HepG2 (cell line): ENCODE results near the gene ETV5.

Source experiments
- CBX5 ChIP-seq: sonication (generic); formaldehyde crosslinking; IDR thresholded peaks from 2 replicates; pipeline ENCODE4 v1.4.0; 2020; ENCODE audit warnings: missing genetic modification reagents, borderline replicate concordance
- FOXP1 ChIP-seq, 2 experiments: fragments of 450-650 bp in 1 of 2; IDR thresholded peaks; 2 replicates each; pipeline ENCODE4 v1.6.1; 2017 to 2018; ENCODE audit warnings: antibody characterized with exemption in 1 of 2
- IKZF4 ChIP-seq: sonication (generic); formaldehyde crosslinking; IDR thresholded peaks from 2 replicates; pipeline ENCODE4 v1.5.1; 2020; ENCODE audit warnings: borderline replicate concordance, mild to moderate bottlenecking, low read depth, missing genetic modification reagents; ENCODE audit errors: not compliant biosample characterization
- NFIC ChIP-seq: IDR thresholded peaks from 2 replicates; pipeline ENCODE4 v1.6.1; 2012; ENCODE audit warnings: mild to moderate bottlenecking, low read length, inconsistent platforms
- POLR2A ChIP-seq, 2 experiments: IDR thresholded peaks; 2 replicates each; pipeline ENCODE4 v1.6.1; 2011; ENCODE audit warnings: low read depth in 2 of 2, low read length in 2 of 2, mild to moderate bottlenecking in 1 of 2, moderate library complexity in 1 of 2; ENCODE audit not compliant: insufficient read depth in 1 of 2
- SMARCE1 ChIP-seq: fragments of 450-650 bp; IDR thresholded peaks from 2 replicates; pipeline ENCODE4 v1.6.1; 2017; ENCODE audit warnings: borderline replicate concordance
- ZBTB33 ChIP-seq: sonication (generic); formaldehyde crosslinking; IDR thresholded peaks from 2 replicates; pipeline ENCODE4 v1.4.0; 2020; ENCODE audit warnings: missing genetic modification reagents
- ZNF335 ChIP-seq: sonication (generic); formaldehyde crosslinking; IDR thresholded peaks from 2 replicates; pipeline ENCODE4 v1.4.0; 2020; ENCODE audit warnings: missing genetic modification reagents
- ZNF782 ChIP-seq: sonication (generic); formaldehyde crosslinking; IDR thresholded peaks from 2 replicates; pipeline ENCODE4 v1.4.0; 2020; ENCODE audit warnings: missing genetic modification reagents, mild to moderate bottlenecking, borderline replicate concordance

- TF ChIP-seq IKZF4 (CRISPR knock-in tag), result no peak
- no peak for TF ChIP-seq POLR2A (IDR thresholded peaks at IDR 0.05; ENCODE audit: insufficient read depth in 1 of 2, low read depth in 2 of 2, low read length in 2 of 2)
- no peak for TF ChIP-seq ZBTB33 (CRISPR knock-in tag)
- TF ChIP-seq NFIC, result no peak
- no peak for TF ChIP-seq CBX5
- TF ChIP-seq ZNF782 (CRISPR knock-in tag), result no peak
- TF ChIP-seq SMARCE1, result no peak
- no peak for TF ChIP-seq FOXP1 (IDR thresholded peaks at IDR 0.05)
- no peak for TF ChIP-seq FOXP1 (CRISPR knock-in tag; IDR thresholded peaks at IDR 0.05)
- TF ChIP-seq ZNF335 (CRISPR knock-in tag), result no peak
Observed at GRCh38 chr3:186083746-186084145, 25.1 kb downstream of the ETV5 start.
